Nephron (organoid): Measurements from ENCODE around the gene KLF15.

Experiments
- H3K27ac Mint-ChIP-seq, 3 experiments: 2 replicates each; pipeline ENCODE4 v1.8.0; 2020; ENCODE audit warnings: mixed read lengths in 3 of 3, mild to moderate bottlenecking in 2 of 3, moderate library complexity in 1 of 3
- H3K27me3 Mint-ChIP-seq: 2 replicates; pipeline ENCODE4 v1.8.0; 2021; ENCODE audit warnings: low read depth, mild to moderate bottlenecking, moderate library complexity, mixed read lengths
- H3K36me3 Mint-ChIP-seq: 2 replicates; pipeline ENCODE4 v1.8.0; 2020; ENCODE audit warnings: low read depth, mixed read lengths
- H3K4me1 Mint-ChIP-seq: 2 replicates; pipeline ENCODE4 v1.8.0; 2020; ENCODE audit warnings: mixed read lengths
- H3K4me3 Mint-ChIP-seq, 3 experiments: 2 replicates each; pipeline ENCODE4 v1.8.0; 2020; ENCODE audit warnings: mild to moderate bottlenecking in 3 of 3, mixed read lengths in 3 of 3, moderate library complexity in 2 of 3
- H3K9me3 Mint-ChIP-seq: 2 replicates; pipeline ENCODE4 v1.8.0; 2020; ENCODE audit warnings: mixed read lengths
- CTCF ChIP-seq, 3 experiments: fragments of 200-600 bp; sonication (generic); IDR thresholded peaks; one replicate each; pipeline ENCODE4 v1.5.0; 2021; ENCODE audit warnings: antibody characterized with exemption in 3 of 3; ENCODE audit not compliant: unreplicated experiment in 3 of 3

KLF15 gene

GRCh38 chr3:126342211-126342610 is 15.0 kb downstream of the KLF15 start:
- H3K27ac Mint-ChIP-seq = no peak overlapping the region
- H3K4me1 Mint-ChIP-seq = no peaks in the 10 kb centered on the region
- no peaks in the 10 kb centered on the region for H3K36me3 Mint-ChIP-seq
- H3K4me3 Mint-ChIP-seq = no peak overlapping the region
- no peaks in the 10 kb centered on the region for H3K9me3 Mint-ChIP-seq
- no peak for TF ChIP-seq CTCF (IDR thresholded peaks at IDR 0.05; ENCODE audit: unreplicated experiment in 3 of 3)
- H3K27me3 Mint-ChIP-seq = peaks cover 16% of the 10 kb centered on the region

- no peak for TF ChIP-seq CTCF (IDR thresholded peaks at IDR 0.05; ENCODE audit: unreplicated experiment in 3 of 3)
- no peaks in the 10 kb centered on the region for H3K4me1 Mint-ChIP-seq
- H3K4me3 Mint-ChIP-seq = no peak overlapping the region
- no peaks in the 10 kb centered on the region for H3K36me3 Mint-ChIP-seq
- H3K9me3 Mint-ChIP-seq = no peaks in the 10 kb centered on the region
- peaks cover 16% of the 10 kb centered on the region for H3K27me3 Mint-ChIP-seq
- no peak overlapping the region for H3K27ac Mint-ChIP-seq
Observed at GRCh38 chr3:126341755-126342150, 15.5 kb downstream of the KLF15 start.

DNA sequence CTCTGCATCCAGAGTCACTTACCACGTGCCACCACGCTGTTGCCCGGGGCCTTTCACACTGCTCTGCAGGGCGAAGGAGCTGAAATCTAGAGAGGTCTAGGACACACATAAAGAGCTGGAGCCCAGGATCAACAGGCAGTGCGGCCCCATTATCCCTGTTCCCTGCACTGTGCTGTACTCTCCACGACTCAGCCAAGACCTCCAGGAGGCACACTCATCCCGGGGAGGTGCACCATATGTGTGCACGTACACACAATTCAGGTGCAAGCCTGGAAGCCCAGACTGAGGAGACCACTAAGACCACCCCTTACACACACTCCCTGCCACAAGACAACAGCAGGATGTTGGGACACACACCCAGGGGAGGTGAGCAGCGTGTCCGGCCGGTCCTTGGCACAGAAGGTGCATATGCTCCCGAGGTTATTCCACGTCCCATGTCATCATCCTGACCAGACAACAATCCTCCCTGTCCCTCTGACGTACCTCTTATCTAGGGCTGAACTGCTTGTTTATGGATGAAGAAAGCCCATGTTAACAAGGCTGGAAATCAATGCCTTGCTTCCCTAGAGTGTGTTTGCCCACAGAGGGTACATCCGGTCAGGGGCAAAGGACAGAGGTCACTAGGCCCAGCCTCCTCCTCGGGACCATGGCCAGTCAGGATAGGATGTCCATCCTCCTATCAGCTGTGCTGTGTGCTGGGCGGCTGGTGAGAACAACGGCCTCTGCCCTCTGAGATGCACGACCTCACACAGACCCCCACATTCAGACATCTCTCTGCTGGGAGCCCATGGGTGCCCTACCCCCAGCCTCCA is 16.1 kb downstream of the KLF15 start:
- no peak for TF ChIP-seq CTCF (IDR thresholded peaks at IDR 0.05; ENCODE audit: unreplicated experiment in 3 of 3)
- Mint-ChIP-seq H3K36me3 (no peaks in the 10 kb centered on the region), H3K27ac (no peak overlapping the region), H3K4me3 (no peak overlapping the region), H3K27me3 (peaks cover 16% of the 10 kb centered on the region), H3K4me1 (no peaks in the 10 kb centered on the region), H3K9me3 (no peaks in the 10 kb centered on the region)

DNA sequence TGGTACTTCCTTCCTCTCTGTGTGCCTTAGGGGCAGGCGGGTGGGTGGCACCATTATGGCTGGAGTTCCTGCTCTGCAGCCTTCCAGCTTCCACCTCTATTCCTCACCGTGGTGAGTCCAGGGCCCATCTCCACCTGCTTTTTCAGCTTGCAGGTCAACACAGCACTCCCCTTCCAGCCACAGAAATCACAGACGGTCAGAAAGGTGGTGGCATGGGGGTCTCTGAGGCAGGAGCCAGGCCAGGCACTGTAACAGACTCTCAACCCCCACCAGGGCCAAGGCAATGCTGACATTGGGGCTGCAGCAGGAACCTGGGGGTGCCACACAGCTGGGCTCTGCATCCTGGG is 16.6 kb downstream of the KLF15 start:
- Mint-ChIP-seq H3K4me3 (no peak overlapping the region), H3K4me1 (no peaks in the 10 kb centered on the region), H3K36me3 (no peaks in the 10 kb centered on the region), H3K27ac (no peak overlapping the region), H3K9me3 (no peaks in the 10 kb centered on the region), H3K27me3 (peaks cover 16% of the 10 kb centered on the region)
- no peak for TF ChIP-seq CTCF (IDR thresholded peaks at IDR 0.05; ENCODE audit: unreplicated experiment in 3 of 3)

DNA sequence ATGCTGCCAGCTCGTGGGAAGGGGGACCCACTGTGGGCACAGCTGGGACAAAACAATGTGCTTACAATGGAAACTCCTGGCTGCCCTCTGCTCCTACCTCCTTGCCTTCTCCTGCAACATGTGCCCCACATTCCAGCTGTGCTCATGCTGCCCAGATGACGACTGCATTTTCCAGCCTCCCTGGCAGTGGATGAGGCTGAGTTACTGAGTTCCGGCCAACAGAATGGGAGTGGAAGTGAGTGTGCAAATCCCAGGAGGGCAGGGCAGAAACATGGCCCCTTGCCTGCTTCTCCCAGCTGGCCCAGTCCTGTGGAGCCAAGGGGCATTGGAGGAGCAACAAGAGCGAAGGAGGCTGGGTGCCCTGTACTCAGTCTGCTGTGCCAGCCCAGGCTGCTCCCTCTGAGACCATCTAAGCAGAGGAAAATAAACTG is 17.1 kb downstream of the KLF15 start:
- H3K27me3 Mint-ChIP-seq = peaks cover 16% of the 10 kb centered on the region
- no peaks in the 10 kb centered on the region for H3K9me3 Mint-ChIP-seq
- no peak overlapping the region for H3K4me3 Mint-ChIP-seq

More for the DNA sequence above, 17.1 kb downstream of the KLF15 start:
- no peaks in the 10 kb centered on the region for H3K36me3 Mint-ChIP-seq
- no peaks in the 10 kb centered on the region for H3K4me1 Mint-ChIP-seq
- no peak for TF ChIP-seq CTCF (IDR thresholded peaks at IDR 0.05; ENCODE audit: unreplicated experiment in 3 of 3)
- H3K27ac Mint-ChIP-seq = no peak overlapping the region
